ENCODE measurements around the gene SLC46A3. TPM values are rescaled to one million over a fixed set of nuclear protein-coding genes. Genes with fewer than 3 reads are reported as not detected.

Gene SLC46A3
- total and polyA plus RNA-seq, 2 of the 13 experiments (the other 11 are each of a cell fraction or from before 2014, with no cell fraction given): not detected

DNA sequence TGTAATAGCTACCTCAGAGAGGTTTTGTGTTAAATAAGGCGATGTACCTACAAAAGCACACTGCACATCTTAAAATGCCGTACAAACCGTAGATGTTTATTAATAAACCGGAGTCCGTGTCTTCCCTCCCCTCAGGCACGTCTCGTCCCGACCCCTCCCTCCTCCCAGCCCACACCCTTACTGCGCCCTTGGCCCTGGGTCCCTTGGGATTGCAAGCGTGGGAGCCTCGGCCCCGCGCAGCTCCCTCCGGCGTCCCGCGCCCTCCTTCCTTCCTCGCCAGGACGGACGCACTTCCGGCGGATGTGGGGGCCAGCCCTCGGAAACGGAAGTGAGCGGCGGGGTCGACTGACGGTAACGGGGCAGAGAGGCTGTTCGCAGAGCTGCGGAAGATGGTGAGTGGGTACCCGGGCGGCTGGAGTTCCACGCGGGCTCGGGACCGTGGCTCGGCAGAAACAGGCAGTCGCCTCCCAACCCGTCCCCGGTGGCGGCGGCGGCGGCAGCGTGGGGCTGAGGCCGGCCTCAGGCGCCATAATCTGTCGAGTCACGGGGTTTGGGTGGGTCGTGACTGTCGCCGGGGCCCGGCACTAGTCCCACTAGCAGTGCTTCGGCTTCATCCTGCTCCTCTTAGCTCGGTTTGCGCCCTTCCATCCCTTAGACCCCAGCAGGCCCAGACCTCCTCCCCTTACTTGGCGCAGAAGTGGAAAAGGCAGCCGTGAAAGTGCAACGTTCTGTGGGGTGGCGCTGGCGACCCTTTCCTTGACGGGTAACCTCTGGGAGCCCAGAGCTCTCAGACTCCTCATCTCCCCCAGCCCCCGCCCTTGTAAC lies 59.8 kb downstream of the SLC46A3 start, which contains the start of gene POMP (continued):
- TF ChIP-seq, protein P1, sequence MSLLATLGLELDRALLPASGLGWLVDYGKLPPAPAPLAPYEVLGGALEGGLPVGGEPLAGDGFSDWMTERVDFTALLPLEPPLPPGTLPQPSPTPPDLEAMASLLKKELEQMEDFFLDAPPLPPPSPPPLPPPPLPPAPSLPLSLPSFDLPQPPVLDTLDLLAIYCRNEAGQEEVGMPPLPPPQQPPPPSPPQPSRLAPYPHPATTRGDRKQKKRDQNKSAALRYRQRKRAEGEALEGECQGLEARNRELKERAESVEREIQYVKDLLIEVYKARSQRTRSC (CRISPR knock-in tag; IDR thresholded peaks at IDR 0.05; ENCODE audit: low read depth): no peak
- no peak for TF ChIP-seq BCL3 (CRISPR knock-in tag; IDR thresholded peaks at IDR 0.05)
- TF ChIP-seq, protein P2, sequence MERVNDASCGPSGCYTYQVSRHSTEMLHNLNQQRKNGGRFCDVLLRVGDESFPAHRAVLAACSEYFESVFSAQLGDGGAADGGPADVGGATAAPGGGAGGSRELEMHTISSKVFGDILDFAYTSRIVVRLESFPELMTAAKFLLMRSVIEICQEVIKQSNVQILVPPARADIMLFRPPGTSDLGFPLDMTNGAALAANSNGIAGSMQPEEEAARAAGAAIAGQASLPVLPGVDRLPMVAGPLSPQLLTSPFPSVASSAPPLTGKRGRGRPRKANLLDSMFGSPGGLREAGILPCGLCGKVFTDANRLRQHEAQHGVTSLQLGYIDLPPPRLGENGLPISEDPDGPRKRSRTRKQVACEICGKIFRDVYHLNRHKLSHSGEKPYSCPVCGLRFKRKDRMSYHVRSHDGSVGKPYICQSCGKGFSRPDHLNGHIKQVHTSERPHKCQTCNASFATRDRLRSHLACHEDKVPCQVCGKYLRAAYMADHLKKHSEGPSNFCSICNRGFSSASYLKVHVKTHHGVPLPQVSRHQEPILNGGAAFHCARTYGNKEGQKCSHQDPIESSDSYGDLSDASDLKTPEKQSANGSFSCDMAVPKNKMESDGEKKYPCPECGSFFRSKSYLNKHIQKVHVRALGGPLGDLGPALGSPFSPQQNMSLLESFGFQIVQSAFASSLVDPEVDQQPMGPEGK (CRISPR knock-in tag; IDR thresholded peaks at IDR 0.05): peak; percentile 86
- TF ChIP-seq MAZ (IDR thresholded peaks at IDR 0.05; ENCODE audit: borderline replicate concordance, low read depth, low read length): peak; percentile 93; the same call in 1 of the 2 replicates
- TF ChIP-seq MAZ (CRISPR knock-in tag; IDR thresholded peaks at IDR 0.05; ENCODE audit: low read depth): peak; percentile 94
- TF ChIP-seq SAP130 (CRISPR knock-in tag; IDR thresholded peaks at IDR 0.05; ENCODE audit: low read depth): peak; percentile 97
- TF ChIP-seq, protein P3, sequence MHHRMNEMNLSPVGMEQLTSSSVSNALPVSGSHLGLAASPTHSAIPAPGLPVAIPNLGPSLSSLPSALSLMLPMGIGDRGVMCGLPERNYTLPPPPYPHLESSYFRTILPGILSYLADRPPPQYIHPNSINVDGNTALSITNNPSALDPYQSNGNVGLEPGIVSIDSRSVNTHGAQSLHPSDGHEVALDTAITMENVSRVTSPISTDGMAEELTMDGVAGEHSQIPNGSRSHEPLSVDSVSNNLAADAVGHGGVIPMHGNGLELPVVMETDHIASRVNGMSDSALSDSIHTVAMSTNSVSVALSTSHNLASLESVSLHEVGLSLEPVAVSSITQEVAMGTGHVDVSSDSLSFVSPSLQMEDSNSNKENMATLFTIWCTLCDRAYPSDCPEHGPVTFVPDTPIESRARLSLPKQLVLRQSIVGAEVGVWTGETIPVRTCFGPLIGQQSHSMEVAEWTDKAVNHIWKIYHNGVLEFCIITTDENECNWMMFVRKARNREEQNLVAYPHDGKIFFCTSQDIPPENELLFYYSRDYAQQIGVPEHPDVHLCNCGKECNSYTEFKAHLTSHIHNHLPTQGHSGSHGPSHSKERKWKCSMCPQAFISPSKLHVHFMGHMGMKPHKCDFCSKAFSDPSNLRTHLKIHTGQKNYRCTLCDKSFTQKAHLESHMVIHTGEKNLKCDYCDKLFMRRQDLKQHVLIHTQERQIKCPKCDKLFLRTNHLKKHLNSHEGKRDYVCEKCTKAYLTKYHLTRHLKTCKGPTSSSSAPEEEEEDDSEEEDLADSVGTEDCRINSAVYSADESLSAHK (CRISPR knock-in tag; IDR thresholded peaks at IDR 0.05; ENCODE audit: borderline replicate concordance): no peak; the same call in 1 of the 2 replicates
- peak; percentile 91 for TF ChIP-seq ZMYM4 (CRISPR knock-in tag; IDR thresholded peaks at IDR 0.05)
- no peak for TF ChIP-seq FOXP1 (IDR thresholded peaks at IDR 0.05)
- TF ChIP-seq FOXP1 (CRISPR knock-in tag; IDR thresholded peaks at IDR 0.05): no peak
- peak; percentile 56; the same call in 1 of the 2 replicates for TF ChIP-seq FOXK1 (CRISPR knock-in tag; IDR thresholded peaks at IDR 0.05; ENCODE audit: borderline replicate concordance, low read depth)
- no peak for TF ChIP-seq ZC3H4 (CRISPR knock-in tag; IDR thresholded peaks at IDR 0.05; ENCODE audit: borderline replicate concordance)
- TF ChIP-seq ZNF232 (CRISPR knock-in tag; IDR thresholded peaks at IDR 0.05; ENCODE audit: borderline replicate concordance): no peak
- peak; percentile 74; the same call in 1 of the 2 replicates for TF ChIP-seq TFDP1 (CRISPR knock-in tag; IDR thresholded peaks at IDR 0.05; ENCODE audit: borderline replicate concordance)
- peak; percentile 62; the same call in 1 of the 2 replicates for TF ChIP-seq PHF21A (CRISPR knock-in tag; IDR thresholded peaks at IDR 0.05)
- no peak for TF ChIP-seq POLR2AphosphoS2 (IDR thresholded peaks at IDR 0.05; ENCODE audit: low read depth, low read length)
- peak; percentile 77 for TF ChIP-seq ZFP91 (CRISPR knock-in tag; IDR thresholded peaks at IDR 0.05; ENCODE audit: borderline replicate concordance)
- no peak for TF ChIP-seq ZKSCAN5 (CRISPR knock-in tag; IDR thresholded peaks at IDR 0.05)
- no peak for TF ChIP-seq ZNF530 (CRISPR knock-in tag; IDR thresholded peaks at IDR 0.05; ENCODE audit: low read depth)
- TF ChIP-seq IRF2 (CRISPR knock-in tag; IDR thresholded peaks at IDR 0.05): peak; percentile 78
